T1000 (cell line): Measurements from ENCODE around the gene PLSCR3.

Experiments
- DNase-seq: peaks from one replicate; lab custom pipeline; 2025; ENCODE audit warnings: mixed read lengths; lab: John Stamatoyannopoulos, UW

Gene PLSCR3

DNA sequence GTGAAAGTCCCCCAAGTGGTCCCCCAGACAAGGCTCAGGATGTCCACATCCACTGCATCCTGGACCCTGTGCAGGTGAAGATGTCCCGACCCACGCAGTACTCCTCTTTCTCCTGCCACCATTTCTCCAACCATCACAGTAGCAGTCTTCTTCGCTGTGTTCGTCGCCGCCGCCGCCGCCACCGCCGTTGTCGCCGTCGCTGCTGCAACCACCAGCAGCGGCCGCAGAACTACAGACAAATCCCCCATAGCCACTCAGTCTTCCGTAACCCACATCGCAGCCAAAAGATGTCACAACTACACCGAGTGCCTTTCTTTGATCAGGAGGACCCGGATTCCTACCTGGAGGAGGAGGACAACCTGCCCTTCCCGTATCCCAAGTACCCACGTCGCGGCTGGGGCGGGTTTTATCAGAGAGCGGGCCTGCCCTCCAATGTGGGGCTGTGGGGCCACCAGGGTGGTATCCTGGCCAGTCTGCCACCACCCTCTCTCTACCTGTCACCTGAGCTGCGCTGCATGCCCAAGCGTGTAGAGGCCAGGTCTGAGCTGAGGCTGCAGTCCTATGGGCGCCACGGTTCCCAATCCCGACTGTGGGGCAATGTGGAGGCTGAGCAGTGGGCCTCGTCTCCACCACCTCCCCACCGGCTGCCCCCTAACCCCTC, 32.0 kb upstream of the PLSCR3 start:
- DNase-seq, result no peak

DNA sequence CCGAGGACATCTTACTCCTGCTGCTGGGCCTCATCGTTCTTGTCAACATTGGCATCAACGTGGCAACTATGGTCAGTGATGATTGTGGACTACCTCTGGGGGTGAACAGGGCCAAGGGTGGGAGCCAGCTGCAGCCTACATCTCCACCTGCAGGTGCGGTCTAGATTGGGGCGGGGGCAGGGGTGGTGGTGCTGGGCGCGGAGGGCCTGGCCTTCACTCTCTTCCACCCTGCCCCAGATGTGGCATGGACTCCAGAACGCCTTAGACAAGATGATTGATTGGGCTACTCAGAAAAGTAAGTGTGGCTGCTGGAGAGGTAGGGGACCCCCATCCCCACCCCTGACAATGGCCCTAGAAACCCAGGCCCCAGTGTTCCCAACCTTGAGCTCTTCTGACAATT, 31.4 kb upstream of the PLSCR3 start:
- no peak for DNase-seq

DNA sequence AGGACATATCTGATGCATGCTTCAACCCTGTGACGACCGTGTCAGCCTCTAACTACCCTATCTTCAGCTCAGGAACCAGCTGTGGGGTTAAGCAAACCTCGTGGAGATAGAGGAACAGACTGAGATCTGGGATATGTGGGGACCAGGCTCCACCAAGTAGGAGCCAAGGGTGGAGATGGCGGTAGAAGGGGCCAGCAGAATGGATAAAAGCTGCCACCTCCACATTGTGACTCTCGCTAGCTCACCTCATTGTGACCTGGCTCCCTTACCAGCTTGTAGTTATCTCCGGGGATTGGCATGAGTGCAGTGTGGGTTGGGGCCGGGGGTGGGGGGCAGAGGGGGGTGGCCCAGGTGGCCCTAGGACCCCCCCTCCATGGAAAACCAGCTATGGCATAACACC, 31.0 kb upstream of the PLSCR3 start, which contains the start of gene SPEM2:
Gene SPEM2 (plus strand): TSS at position 301 of the 400 bp plus-strand sequence. CDS start 73 bp downstream, at position 374.
- DNase-seq, result no peak

DNA sequence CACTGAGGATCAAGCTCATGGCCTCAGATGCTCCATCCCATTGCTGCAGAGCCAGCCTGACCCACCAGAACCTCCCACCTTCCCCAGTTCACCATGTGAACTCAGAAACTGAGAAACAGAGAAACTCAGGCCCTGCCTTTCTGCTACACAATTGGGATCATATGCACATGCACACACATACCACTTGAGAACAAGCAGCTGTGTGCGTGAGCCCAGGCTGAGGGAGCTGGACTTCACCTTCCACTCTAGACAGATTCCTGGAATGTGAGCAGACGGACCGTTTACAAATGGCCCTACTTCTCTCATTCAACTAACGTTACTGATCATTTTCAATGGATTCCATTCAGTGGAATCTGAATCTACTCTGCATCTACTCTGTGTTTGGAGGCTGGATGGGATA, 29.4 kb upstream of the PLSCR3 start:
- DNase-seq, result no peak

DNA sequence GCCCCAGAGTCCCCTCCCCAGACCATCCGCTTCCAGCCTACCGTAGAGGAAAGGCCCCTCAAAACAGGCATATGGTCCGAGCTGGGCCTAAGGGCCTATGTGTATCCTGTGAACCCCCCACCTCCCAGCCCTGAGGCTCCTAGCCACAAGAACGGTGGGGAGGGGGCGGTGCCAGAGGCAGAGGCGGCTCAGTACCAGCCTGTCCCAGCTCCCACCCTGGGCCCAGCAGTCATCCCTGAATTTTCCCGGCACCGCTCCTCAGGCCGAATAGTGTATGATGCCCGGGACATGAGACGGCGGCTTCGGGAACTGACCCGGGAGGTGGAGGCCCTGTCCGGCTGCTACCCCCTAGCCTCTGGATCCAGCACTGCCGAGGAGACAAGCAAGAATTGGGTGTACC, 26.9 kb upstream of the PLSCR3 start:
- no peak for DNase-seq

DNA sequence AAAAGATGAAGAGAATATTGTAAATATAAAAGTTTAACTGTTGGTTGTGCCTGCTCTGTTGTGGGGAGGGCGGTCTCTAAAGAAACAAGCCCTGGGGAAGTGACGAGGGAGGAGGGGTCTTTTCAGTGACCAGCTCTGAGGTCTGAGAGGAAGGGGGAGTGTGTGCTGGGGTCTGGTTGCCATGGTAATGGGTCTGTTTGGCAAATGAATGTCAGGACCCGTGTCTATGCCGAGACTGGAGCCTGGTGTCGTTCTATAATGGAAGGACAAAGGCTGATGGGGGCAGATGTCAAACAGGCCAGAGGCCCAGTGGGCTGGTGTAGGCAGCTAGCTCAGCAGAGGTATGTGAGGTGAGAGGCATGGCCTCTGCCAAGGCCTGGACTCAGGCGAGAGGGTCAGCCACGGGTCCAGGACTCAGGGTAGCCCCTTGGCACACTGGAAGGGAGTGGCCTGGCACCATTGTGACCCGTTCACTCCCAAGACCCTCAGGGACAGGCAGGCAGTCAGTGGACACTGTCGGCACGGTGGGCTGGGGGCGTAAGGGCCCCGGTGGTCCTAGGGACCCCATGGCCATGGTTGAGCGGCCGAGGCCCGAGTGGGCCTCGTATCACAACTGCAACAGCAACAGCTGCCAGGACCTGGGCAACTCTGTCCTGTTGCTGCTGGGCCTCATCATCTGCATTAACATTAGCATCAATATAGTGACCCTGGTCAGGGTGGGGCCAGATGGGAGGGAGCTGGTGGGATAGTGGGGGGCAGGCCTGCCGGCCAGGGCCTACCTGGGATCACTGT, 25.7 kb upstream of the PLSCR3 start, which contains the start of gene SPEM1:
Gene SPEM1 (plus strand): TSS at position 506 of the 792 bp plus-strand sequence. CDS start 61 bp downstream, at position 567.
- no peak for DNase-seq

DNA sequence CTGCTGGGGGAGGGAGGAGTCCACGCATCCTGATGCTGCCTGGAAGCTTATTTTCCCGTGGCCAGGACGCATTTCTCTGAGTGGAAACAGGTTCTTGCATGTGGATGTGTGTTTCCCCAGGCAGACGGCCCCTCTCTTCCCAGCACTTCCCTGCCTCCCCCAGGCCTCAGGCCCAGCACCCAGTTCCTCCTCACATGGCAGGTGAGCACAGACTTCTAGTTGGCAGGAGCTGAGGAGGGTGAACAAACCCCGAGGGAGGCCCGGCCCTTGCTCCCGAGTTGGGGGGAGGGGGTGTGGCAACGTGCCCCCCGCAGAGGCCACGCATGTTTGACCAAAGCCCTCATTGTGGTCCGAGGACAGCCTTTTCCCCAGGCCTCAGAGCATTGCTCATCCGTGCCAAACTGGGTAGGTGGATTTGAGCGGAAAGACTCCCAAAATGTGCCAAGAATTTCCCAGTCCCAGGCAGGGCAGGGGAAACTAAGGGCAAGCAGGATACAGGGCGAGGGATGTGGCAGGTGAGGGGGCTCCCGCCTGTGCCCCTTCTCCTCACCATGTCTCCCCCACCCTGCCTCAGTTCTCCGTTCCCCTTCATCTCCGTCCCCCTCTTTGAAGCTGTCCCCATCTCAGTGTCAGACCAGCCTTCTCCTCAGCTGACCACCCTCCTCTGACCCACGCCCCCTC, 24.3 kb upstream of the PLSCR3 start:
- no peak for DNase-seq

DNA sequence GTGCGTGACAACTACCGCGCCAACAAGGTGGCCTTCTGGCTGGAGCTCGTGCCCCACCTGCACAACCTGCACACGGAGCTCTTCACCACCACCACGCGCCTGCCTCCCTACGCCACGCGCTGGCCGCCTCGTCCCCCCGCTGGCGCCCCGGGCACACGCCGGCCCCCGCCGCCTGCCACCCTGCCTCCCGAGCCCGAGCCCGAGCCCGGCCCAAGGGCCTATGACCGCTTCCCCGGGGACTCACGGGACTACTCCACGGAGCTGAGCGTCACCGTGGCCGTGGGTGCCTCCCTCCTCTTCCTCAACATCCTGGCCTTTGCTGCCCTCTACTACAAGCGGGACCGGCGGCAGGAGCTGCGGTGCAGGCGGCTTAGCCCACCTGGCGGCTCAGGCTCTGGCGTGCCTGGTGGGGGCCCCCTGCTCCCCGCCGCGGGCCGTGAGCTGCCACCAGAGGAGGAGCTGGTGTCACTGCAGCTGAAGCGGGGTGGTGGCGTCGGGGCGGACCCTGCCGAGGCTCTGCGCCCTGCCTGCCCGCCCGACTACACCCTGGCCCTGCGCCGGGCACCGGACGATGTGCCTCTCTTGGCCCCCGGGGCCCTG, 22.8 kb upstream of the PLSCR3 start:
- DNase-seq, result no peak

DNA sequence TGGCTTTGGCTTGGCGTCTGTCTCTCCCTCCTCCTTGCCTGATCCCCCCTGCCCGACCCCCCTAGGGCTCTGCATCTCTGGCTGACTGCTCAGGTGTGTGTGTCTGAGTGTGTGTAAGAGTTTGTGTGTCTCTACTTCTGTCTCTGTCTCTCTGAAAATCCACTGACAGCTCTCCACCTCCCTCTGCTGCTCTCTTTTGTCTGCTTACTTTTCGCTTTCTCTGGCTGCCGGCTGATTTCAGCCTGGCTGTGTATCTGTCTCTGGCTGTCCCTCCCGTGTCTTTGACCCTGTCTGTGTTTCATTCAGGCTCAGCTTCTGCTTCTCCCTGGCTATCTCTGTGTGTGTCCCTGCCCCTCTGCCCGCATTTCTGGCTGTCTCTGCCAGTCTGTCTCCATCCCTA, 22.0 kb upstream of the PLSCR3 start:
- DNase-seq, result no peak

DNA sequence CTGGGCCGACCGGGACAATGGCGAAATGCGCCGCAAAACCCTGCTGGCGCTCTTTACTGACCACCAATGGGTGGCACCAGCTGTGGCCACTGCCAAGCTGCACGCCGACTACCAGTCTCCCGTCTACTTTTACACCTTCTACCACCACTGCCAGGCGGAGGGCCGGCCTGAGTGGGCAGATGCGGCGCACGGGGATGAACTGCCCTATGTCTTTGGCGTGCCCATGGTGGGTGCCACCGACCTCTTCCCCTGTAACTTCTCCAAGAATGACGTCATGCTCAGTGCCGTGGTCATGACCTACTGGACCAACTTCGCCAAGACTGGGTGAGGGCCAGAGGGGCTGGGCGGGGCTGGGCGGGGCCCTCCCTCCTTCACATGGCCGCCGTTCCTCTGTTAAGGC, 21.5 kb upstream of the PLSCR3 start:
- DNase-seq, result no peak

DNA sequence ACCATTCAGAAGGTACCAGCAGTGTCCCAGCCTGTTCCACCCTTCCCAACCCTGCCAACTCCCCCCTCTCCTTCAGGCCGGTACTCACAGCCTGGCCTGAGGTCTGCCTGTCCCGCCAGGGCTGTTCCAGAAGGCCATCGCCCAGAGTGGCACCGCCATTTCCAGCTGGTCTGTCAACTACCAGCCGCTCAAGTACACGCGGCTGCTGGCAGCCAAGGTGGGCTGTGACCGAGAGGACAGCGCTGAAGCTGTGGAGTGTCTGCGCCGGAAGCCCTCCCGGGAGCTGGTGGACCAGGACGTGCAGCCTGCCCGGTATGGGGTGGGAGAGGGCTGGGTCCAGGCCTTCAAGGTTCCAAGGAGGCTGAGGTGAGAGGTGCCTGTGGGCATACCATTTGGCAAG, 20.5 kb upstream of the PLSCR3 start:
- DNase-seq, result no peak

DNA sequence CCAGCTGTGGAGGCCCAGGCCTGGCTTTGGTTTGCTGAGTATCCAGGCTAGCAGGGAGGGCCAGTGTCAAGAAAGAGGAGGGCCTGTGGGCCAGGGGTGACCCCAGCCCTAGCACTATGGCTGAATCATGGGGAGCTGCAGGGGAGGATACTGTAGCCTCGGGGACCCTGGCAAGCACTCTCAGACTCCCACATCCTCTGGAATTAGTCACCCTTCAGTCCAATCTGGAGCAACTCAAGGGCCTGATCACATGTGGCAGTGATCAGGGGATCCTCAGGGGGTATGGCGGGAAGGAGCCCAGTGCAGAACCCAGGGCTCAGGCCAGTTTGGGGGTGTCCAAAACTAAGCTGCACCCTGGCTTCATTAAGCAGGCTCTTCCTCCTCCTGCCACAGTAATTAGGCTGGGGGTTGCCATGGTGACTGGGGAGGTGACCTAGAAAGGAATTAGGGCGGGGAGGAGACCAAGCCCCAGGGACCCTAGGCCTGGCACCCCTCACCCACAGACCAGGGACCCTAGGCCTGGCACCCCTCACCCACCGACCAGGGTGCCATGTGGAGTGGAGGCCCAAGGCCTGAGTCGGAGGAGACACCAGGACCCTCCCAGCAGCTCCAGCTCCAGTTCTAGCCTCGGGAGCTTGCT, 19.1 kb upstream of the PLSCR3 start:
- DNase-seq, result no peak

DNA sequence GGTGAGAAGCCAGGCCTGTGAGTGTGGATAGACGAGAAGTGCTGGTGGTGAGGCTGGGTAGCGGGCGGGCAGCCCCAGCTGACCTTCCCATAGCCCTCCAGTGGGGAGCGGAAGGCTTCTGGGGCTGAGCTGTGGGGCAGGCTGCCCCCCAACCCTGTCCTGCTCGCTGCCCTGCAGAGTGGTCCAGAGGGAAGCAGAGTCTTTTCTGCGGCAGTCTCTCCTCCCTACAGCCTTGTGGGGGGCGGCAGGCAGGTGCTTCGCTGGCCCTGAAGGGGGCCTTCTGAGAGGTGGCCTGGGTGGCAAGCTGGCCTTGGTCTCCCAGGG, 17.1 kb upstream of the PLSCR3 start:
- DNase-seq, result no peak

DNA sequence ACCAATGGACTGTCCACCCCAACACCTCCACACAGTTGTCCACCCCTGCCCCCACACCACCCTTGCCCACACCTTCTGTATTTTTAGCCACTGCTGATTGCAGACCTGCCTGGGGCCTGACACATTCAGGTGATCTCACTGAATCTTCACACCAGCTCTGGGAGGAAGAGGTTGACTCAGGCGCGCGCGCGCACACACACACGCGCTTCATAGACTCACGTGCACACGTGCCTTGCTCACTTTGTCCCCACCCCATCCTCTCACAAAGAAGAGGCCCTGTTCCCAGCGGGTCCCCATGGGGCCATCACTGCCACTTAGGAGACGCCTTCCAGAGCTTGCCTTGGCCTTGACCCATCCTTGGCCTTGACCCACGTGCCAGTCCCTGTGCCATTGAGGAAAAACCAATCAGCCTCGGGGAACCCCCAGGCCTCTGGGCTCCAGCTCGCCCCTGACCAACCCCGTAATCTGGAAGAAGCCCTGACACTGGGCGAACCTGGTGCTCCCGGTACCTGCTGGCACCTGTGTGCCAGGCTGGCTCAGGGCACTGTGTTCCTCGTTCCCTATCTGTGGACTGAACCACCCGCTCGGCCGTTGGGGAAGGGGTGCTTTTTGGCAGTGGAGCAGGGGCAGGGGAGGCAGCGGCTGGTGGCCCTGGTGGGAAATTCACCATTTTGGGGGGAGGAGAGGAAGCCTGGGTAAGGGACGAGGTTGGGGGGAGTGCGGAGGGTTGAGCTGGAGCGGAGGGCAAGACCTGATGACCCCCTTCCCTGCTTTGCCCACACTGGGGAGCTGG, 16.5 kb upstream of the PLSCR3 start:
- no peak for DNase-seq

DNA sequence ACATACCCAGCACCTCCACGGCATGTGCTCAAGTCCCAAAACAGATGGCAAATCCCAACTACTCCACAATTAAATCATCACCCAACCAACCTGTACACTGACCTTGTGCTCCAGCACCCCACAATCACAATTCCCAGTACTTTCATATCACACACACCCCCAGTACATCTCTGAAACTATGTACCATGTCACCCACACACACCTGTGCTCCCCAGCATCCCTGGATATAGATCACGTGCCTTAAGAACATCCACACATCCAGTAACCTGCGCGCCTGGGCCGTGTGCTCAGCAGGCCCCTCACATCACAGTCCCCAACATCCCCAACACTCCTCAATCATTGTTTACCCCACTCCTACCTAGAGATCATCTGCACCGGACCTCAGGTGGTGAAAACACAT, 15.4 kb upstream of the PLSCR3 start:
- DNase-seq, result no peak

DNA sequence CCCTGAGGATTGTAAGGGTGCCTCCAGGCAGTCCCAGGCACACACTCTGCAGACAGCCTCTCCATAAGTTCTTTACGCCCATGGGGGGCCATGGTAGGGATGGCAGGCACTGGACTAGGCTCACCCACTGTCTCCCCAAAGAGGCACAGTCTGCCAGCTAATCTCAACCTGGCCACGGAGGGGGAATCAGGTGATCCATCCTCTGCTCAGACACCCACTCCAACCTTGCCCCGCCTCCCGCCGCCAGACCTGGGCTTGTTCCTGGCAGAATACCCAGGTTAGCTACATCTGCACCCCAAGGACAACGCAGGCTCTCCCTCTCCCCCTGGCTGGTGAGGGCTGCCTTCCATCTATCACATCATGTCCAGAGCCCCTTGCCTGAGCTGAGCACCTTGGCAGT, 14.5 kb upstream of the PLSCR3 start:
- DNase-seq, result no peak

DNA sequence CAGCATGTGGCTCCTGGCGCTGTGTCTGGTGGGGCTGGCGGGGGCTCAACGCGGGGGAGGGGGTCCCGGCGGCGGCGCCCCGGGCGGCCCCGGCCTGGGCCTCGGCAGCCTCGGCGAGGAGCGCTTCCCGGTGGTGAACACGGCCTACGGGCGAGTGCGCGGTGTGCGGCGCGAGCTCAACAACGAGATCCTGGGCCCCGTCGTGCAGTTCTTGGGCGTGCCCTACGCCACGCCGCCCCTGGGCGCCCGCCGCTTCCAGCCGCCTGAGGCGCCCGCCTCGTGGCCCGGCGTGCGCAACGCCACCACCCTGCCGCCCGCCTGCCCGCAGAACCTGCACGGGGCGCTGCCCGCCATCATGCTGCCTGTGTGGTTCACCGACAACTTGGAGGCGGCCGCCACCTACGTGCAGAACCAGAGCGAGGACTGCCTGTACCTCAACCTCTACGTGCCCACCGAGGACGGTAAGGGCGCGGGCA, 14.0 kb upstream of the PLSCR3 start:
- DNase-seq, result no peak

DNA sequence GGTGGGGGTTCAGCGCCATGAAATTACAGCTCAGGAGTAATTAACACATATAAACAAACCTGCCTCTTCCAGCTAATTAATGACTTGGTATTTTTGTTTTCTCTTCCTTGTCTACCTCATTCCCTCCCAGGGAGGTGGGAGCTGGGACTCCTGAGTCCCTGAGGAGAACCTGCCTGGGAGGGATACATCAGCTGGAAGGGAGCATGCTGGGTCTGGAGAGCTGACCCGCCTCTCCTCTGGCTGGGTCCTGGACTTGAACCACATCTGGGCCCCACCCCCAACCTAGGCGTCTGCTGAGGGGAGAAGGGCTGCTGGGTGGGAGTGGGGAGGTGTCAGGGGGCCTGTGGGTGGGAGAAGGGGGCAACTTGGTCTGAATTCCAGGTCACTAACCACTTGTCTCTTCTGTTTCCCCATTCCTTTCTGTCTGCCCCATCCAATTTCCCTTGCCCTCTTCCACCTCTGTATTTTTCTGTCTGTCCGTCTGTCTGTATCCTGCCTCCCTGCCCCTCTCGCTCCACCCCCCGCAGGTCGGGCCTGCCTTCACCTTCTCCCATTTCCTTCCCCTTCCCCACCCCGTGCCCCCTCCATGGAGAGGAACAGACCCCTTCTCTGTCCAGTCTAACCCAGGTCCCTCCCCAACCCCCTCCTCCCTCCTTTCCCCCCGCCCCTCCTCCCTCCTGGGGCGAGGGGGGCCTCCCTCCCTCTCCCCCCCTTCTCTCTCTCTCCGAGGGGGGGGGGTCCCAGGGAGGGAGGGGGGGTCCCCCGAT, 13.3 kb upstream of the PLSCR3 start, which contains the start of gene NLGN2:
Gene NLGN2 (plus strand): TSS at position 361 of the 767 bp plus-strand sequence. CDS start 411 bp downstream, outside the sequence.
- no peak for DNase-seq

DNA sequence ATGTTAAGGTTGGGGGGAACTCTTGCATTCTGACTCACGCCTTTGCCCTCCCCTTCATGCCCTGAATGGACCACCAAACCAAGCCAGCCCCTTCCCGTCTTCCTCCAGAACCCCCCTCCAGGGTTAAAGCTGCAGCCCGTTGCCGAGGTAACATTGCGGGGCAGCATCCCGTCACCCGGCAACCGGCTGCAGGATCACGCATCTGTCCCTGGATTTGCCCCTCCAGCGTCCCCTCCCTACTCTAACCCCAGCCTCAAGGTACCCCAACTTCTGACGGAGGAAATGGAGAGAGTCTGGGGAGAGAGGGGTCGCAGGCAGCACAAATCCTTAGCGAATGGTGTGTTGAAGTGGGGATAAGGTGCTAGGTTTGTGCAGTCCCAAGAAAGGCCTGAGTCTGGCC, 12.8 kb upstream of the PLSCR3 start:
- DNase-seq, result no peak

DNA sequence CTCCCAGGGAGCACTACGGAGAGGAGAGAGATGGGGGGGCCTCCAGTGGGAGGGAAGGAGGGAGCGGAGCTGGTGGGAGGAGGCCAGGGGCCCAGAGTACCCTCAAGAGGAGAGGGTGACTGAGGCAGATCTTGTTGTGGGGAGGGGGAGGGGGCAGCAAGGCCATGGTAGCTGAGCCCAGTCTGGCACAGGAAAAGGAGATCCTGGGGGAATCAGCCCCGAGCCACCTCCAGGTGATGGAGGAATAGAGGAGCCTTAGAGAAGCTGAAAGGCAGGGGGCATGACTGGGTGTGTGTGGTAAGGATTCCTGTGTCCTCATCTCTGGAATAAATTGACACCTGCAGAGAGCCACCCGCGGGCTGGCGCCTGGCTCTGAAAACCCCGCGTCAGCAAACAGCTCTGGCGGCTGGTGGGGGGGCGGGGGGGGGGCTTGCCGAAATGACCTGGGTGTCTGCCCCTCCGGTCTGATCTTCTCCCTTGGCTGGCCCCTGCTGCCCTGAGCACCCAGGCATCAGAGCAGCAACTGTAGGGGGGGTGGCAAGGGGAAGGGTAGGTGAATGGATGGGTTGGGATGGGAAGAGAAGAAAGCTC, 12.0 kb upstream of the PLSCR3 start:
- DNase-seq, result no peak
